Activated B cell treated with CpG ODN at 0.5 μM for 24 hours (primary cell): Measurements from ENCODE around the gene PSG11. TPM values are rescaled to one million over a fixed set of nuclear protein-coding genes. Genes with fewer than 3 reads are reported as not detected.
"Not testable (repeated sequence)": the region's sequence is repeated elsewhere in the genome, so short reads cannot be mapped to it uniquely, and the experiment has no call there.

ENCODE experiments used
- ATAC-seq: fragments of 200-7000 bp; cut with Tn5 transposase; one replicate; pipeline ENCODE4 v1.10.0; 2021; ENCODE audit warnings: low read depth, mild to moderate bottlenecking, moderate library complexity
- CTCF ChIA-PET: fragments of 350-600 bp; sonication (Branson Sonifier 250); formaldehyde crosslinking; loops from one replicate; lab custom pipeline; 2021; ENCODE audit warnings: antibody characterized with exemption; lab: Charles Lee
- POLR2A ChIA-PET: fragments of 350-600 bp; sonication (Branson Sonifier 250); formaldehyde crosslinking; loops from one replicate; lab custom pipeline; 2021; ENCODE audit warnings: antibody characterized with exemption; lab: Charles Lee
- DNase-seq: peaks from one replicate; pipeline ENCODE4 v3.0.0; 2022
- H3K27ac Mint-ChIP-seq: one replicate; pipeline ENCODE4 v1.8.0; 2020; ENCODE audit warnings: mixed read lengths
- H3K27me3 Mint-ChIP-seq: one replicate; pipeline ENCODE4 v1.8.0; 2021; ENCODE audit warnings: mixed read lengths
- H3K36me3 Mint-ChIP-seq: one replicate; pipeline ENCODE4 v1.8.0; 2021; ENCODE audit warnings: low read depth, mixed read lengths
- H3K4me1 Mint-ChIP-seq: one replicate; pipeline ENCODE4 v1.8.0; 2021; ENCODE audit warnings: mixed read lengths
- H3K4me3 Mint-ChIP-seq: one replicate; pipeline ENCODE4 v1.8.0; 2020; ENCODE audit warnings: mild to moderate bottlenecking, mixed read lengths
- H3K9me3 Mint-ChIP-seq: one replicate; pipeline ENCODE4 v1.8.0; 2020; ENCODE audit warnings: mixed read lengths
- CTCF ChIP-seq: fragments of 200-600 bp; IDR thresholded peaks from one replicate; pipeline ENCODE4 v1.8.0; 2022; ENCODE audit warnings: antibody characterized with exemption, mild to moderate bottlenecking
- intact Hi-C: fragments of 100-400 bp; cut with micrococcal nuclease; formaldehyde crosslinking; loops from one replicate; pipeline ENCODE4 v1.15.1; 2024
- total RNA-seq: library from RNA; stranded (reverse); gene quantifications from 2 replicates; pipeline ENCODE4 v1.2.3, GENCODE V29; 2022

Gene PSG11
- total RNA-seq, 1 donor from 2014 or later, result not detected

- Mint-ChIP-seq H3K27me3 (peaks cover 5% of the 10 kb centered on the region), H3K4me3 (no peak overlapping the region), H3K4me1 (no peaks in the 10 kb centered on the region), H3K9me3 (no peaks in the 10 kb centered on the region), H3K27ac (no peak overlapping the region), H3K36me3 (no peaks in the 10 kb centered on the region)
- TF ChIP-seq CTCF, result no peak
- ChIA-PET CTCF (no interaction called here), POLR2A (no interaction called here)
- DNase-seq, result no peak
- ATAC-seq, result no peak
- intact Hi-C loops, result no loop called here
Measured at GRCh38 chr19:43028866-43029265, 2.6 kb upstream of the PSG11 start.

GRCh38 chr19:43027985-43028384 is 1.7 kb upstream of the PSG11 start:
- H3K4me3 Mint-ChIP-seq, H3K9me3 Mint-ChIP-seq, H3K36me3 Mint-ChIP-seq, H3K4me1 Mint-ChIP-seq, DNase-seq, intact Hi-C loops, POLR2A ChIA-PET, H3K27me3 Mint-ChIP-seq, ATAC-seq, CTCF ChIA-PET, H3K27ac Mint-ChIP-seq: not testable (repeated sequence)

GRCh38 chr19:43027061-43027460 is 792 bp upstream of the PSG11 start:
- CTCF ChIA-PET, POLR2A ChIA-PET, H3K9me3 Mint-ChIP-seq, DNase-seq, H3K4me3 Mint-ChIP-seq, H3K27me3 Mint-ChIP-seq, ATAC-seq, intact Hi-C loops, H3K4me1 Mint-ChIP-seq, H3K36me3 Mint-ChIP-seq, H3K27ac Mint-ChIP-seq: not testable (repeated sequence)

- H3K4me3 Mint-ChIP-seq, H3K27me3 Mint-ChIP-seq, H3K36me3 Mint-ChIP-seq, H3K27ac Mint-ChIP-seq, intact Hi-C loops, H3K9me3 Mint-ChIP-seq, CTCF ChIA-PET, H3K4me1 Mint-ChIP-seq, DNase-seq, ATAC-seq, POLR2A ChIA-PET: not testable (repeated sequence)
Measured at GRCh38 chr19:43022098-43022497, 4.2 kb downstream of the PSG11 start.

- H3K36me3 Mint-ChIP-seq, DNase-seq, CTCF ChIA-PET, H3K4me3 Mint-ChIP-seq, ATAC-seq, H3K4me1 Mint-ChIP-seq, POLR2A ChIA-PET, H3K27me3 Mint-ChIP-seq, H3K27ac Mint-ChIP-seq, H3K9me3 Mint-ChIP-seq, intact Hi-C loops: not testable (repeated sequence)
Measured at GRCh38 chr19:43021629-43022028, 4.6 kb downstream of the PSG11 start.

GRCh38 chr19:43019588-43019987 is 6.7 kb downstream of the PSG11 start:
- ATAC-seq, DNase-seq, H3K4me3 Mint-ChIP-seq, H3K27ac Mint-ChIP-seq, CTCF ChIA-PET, H3K36me3 Mint-ChIP-seq, POLR2A ChIA-PET, intact Hi-C loops, H3K27me3 Mint-ChIP-seq, H3K4me1 Mint-ChIP-seq, H3K9me3 Mint-ChIP-seq: not testable (repeated sequence)

GRCh38 chr19:43005841-43006240 is 20.4 kb downstream of the PSG11 start:
- POLR2A ChIA-PET, intact Hi-C loops, CTCF ChIA-PET, H3K27ac Mint-ChIP-seq, H3K4me3 Mint-ChIP-seq, H3K36me3 Mint-ChIP-seq, H3K9me3 Mint-ChIP-seq, ATAC-seq, H3K27me3 Mint-ChIP-seq, DNase-seq, H3K4me1 Mint-ChIP-seq: not testable (repeated sequence)

- intact Hi-C loops, H3K9me3 Mint-ChIP-seq, H3K36me3 Mint-ChIP-seq, H3K4me3 Mint-ChIP-seq, H3K4me1 Mint-ChIP-seq, CTCF ChIA-PET, H3K27ac Mint-ChIP-seq, DNase-seq, ATAC-seq, H3K27me3 Mint-ChIP-seq, POLR2A ChIA-PET: not testable (repeated sequence)
Measured at GRCh38 chr19:43004846-43005245, 21.4 kb downstream of the PSG11 start.

- H3K36me3 Mint-ChIP-seq, H3K27me3 Mint-ChIP-seq, DNase-seq, ATAC-seq, POLR2A ChIA-PET, CTCF ChIA-PET, H3K4me1 Mint-ChIP-seq, intact Hi-C loops, H3K9me3 Mint-ChIP-seq, H3K27ac Mint-ChIP-seq, H3K4me3 Mint-ChIP-seq: not testable (repeated sequence)
Measured at GRCh38 chr19:43003634-43004033, 22.6 kb downstream of the PSG11 start.

- H3K27ac Mint-ChIP-seq, ATAC-seq, H3K9me3 Mint-ChIP-seq, DNase-seq, H3K4me1 Mint-ChIP-seq, H3K27me3 Mint-ChIP-seq, CTCF ChIA-PET, H3K36me3 Mint-ChIP-seq, intact Hi-C loops, H3K4me3 Mint-ChIP-seq: not testable (repeated sequence)
- POLR2A ChIA-PET, result interaction anchor here (0.6 kb wide), 1 partner anchor 1726 kb away, joined by 7 read pairs; no protein-coding TSS in a partner anchor
Measured at GRCh38 chr19:43002948-43003347, 23.3 kb downstream of the PSG11 start.

- intact Hi-C loops, CTCF ChIA-PET, DNase-seq, H3K4me1 Mint-ChIP-seq, H3K27me3 Mint-ChIP-seq, H3K27ac Mint-ChIP-seq, ATAC-seq, H3K9me3 Mint-ChIP-seq, H3K4me3 Mint-ChIP-seq, POLR2A ChIA-PET, H3K36me3 Mint-ChIP-seq: not testable (repeated sequence)
Measured at GRCh38 chr19:42996161-42996560, 30.1 kb downstream of the PSG11 start.

GRCh38 chr19:42992029-42992604 is 34.2 kb downstream of the PSG11 start:
- H3K36me3 Mint-ChIP-seq, H3K27me3 Mint-ChIP-seq, H3K4me3 Mint-ChIP-seq, ATAC-seq, CTCF ChIA-PET, DNase-seq, H3K9me3 Mint-ChIP-seq, intact Hi-C loops, H3K27ac Mint-ChIP-seq, H3K4me1 Mint-ChIP-seq, POLR2A ChIA-PET: not testable (repeated sequence)
